IMR-90 (cell line): ENCODE measurements around the gene TSPEAR. TPM values are rescaled to one million over a fixed set of nuclear protein-coding genes. Genes with fewer than 3 reads are reported as not detected.

Experiments
- ATAC-seq: fragments of 200-7000 bp; cut with Tn5 transposase; 2 replicates; pipeline ENCODE4 v1.9.1; 2020; ENCODE audit warnings: low read depth, mild to moderate bottlenecking, moderate library complexity
- BruUV-seq: library from RNA; stranded (reverse); fragments of 400-500 nt; replicated peaks from 2 replicates; lab custom pipeline; 2021; lab: Mats Ljungman, UMichigan
- CTCF ChIA-PET: fragments of 300-600 bp; formaldehyde crosslinking; extraction: SDS; loops from one replicate; lab custom pipeline; 2021; ENCODE audit warnings: antibody characterized with exemption; lab: Yijun Ruan, JAX
- POLR2A ChIA-PET: fragments of 300-600 bp; sonication (Branson Sonifier 250); formaldehyde crosslinking; loops from one replicate; lab custom pipeline; 2022; ENCODE audit warnings: antibody characterized with exemption; ENCODE audit not compliant: unreplicated experiment; lab: Charles Lee
- DNase-seq: peaks from one replicate; pipeline ENCODE4 v3.0.0; 2013
- H2AFZ ChIP-seq: replicated peaks from 2 replicates; pipeline ENCODE3; 2013; ENCODE audit warnings: low read length, mild to moderate bottlenecking; ENCODE audit not compliant: poor library complexity
- H2AK5ac ChIP-seq: 2 replicates; pipeline ENCODE4 v1.6.1; 2013; ENCODE audit warnings: low read depth, low read length, inconsistent platforms
- H2AK9ac ChIP-seq: replicated peaks from 2 replicates; pipeline ENCODE3; 2013; ENCODE audit warnings: mild to moderate bottlenecking, low read depth, low read length, moderate library complexity; ENCODE audit not compliant: poor library complexity
- H2BK120ac ChIP-seq: 2 replicates; pipeline ENCODE4 v1.6.1; 2013; ENCODE audit warnings: low read depth, low read length, inconsistent platforms
- H2BK15ac ChIP-seq: 3 replicates; pipeline ENCODE4 v1.6.1; 2013; ENCODE audit warnings: low read depth, low read length, inconsistent platforms
- H2BK20ac ChIP-seq: 2 replicates; pipeline ENCODE4 v1.6.1; 2013; ENCODE audit warnings: low read depth, mild to moderate bottlenecking, inconsistent platforms, low read length, moderate library complexity
- H2BK5ac ChIP-seq: 2 replicates; pipeline ENCODE4 v1.6.1; 2013; ENCODE audit warnings: mild to moderate bottlenecking, low read depth, low read length, inconsistent platforms; ENCODE audit not compliant: poor library complexity, severe bottlenecking
- H3K14ac ChIP-seq: replicated peaks from 2 replicates; pipeline ENCODE4 v1.6.1; 2013; ENCODE audit warnings: low read depth, low read length, inconsistent platforms
- H3K18ac ChIP-seq: 2 replicates; pipeline ENCODE4 v1.6.1; 2013; ENCODE audit warnings: low read depth, low read length, control low read depth
- H3K23ac ChIP-seq: 2 replicates; pipeline ENCODE4 v1.6.1; 2013; ENCODE audit warnings: low read depth, low read length, inconsistent platforms
- H3K27ac ChIP-seq: 2 replicates; pipeline ENCODE4 v1.5.1; 2013; ENCODE audit warnings: mild to moderate bottlenecking, control low read depth, low read length; ENCODE audit not compliant: insufficient read depth
- H3K27me3 ChIP-seq: 2 replicates; pipeline ENCODE4 v1.6.1; 2013; ENCODE audit warnings: low read length; ENCODE audit not compliant: control insufficient read depth, insufficient read depth
- H3K36me3 ChIP-seq: 2 replicates; pipeline ENCODE4 v1.6.1; 2013; ENCODE audit warnings: low read length, mixed read lengths; ENCODE audit not compliant: control insufficient read depth, insufficient read depth
- H3K4ac ChIP-seq: 2 replicates; pipeline ENCODE4 v1.6.1; 2013; ENCODE audit warnings: low read depth, low read length, inconsistent platforms
- H3K4me1 ChIP-seq: 2 replicates; pipeline ENCODE4 v1.6.1; 2013; ENCODE audit warnings: low read length, mixed read lengths; ENCODE audit not compliant: control insufficient read depth, insufficient read depth
- H3K4me2 ChIP-seq: 2 replicates; pipeline ENCODE4 v1.6.1; 2013; ENCODE audit warnings: low read depth, mild to moderate bottlenecking, control low read depth, low read length, moderate library complexity
- H3K4me3 ChIP-seq: 2 replicates; pipeline ENCODE4 v1.5.1; 2013; ENCODE audit warnings: low read depth, mild to moderate bottlenecking, control low read depth, low read length, moderate library complexity; ENCODE audit not compliant: insufficient read depth
- H3K56ac ChIP-seq: 2 replicates; pipeline ENCODE4 v1.6.1; 2013; ENCODE audit warnings: low read length, inconsistent platforms; ENCODE audit not compliant: insufficient read depth; ENCODE audit errors: extremely low read depth
- H3K79me1 ChIP-seq, 2 experiments: 2 replicates each; pipeline ENCODE4 v1.6.1; 2013; ENCODE audit warnings: low read length in 2 of 2, inconsistent platforms in 1 of 2, low read depth in 1 of 2
- H3K9ac ChIP-seq: 2 replicates; pipeline ENCODE4 v1.6.1; 2013; ENCODE audit warnings: low read depth, low read length, control low read depth
- H3K9me1 ChIP-seq: 2 replicates; pipeline ENCODE4 v1.6.1; 2013; ENCODE audit warnings: low read length, inconsistent platforms; ENCODE audit not compliant: insufficient read depth
- H3K9me3 ChIP-seq: 2 replicates; pipeline ENCODE4 v1.6.1; 2013; ENCODE audit warnings: low read length; ENCODE audit not compliant: control insufficient read depth, insufficient read depth
- H4K20me1 ChIP-seq: 2 replicates; pipeline ENCODE4 v1.6.1; 2013; ENCODE audit warnings: low read length, inconsistent platforms; ENCODE audit not compliant: insufficient read depth
- H4K5ac ChIP-seq: 2 replicates; pipeline ENCODE4 v1.6.1; 2013; ENCODE audit warnings: mild to moderate bottlenecking, low read depth, low read length, control low read depth
- H4K8ac ChIP-seq, 2 experiments: 2 replicates each; pipeline ENCODE4 v1.6.1; 2013; ENCODE audit warnings: low read depth in 2 of 2, low read length in 2 of 2, control low read depth in 1 of 2, inconsistent platforms in 1 of 2
- H4K91ac ChIP-seq: 2 replicates; pipeline ENCODE4 v1.6.1; 2013; ENCODE audit warnings: low read depth, low read length, inconsistent platforms; ENCODE audit not compliant: insufficient read depth
- BHLHE40 ChIP-seq: fragments of 150-350 bp; IDR thresholded peaks from 2 replicates; pipeline ENCODE4 v1.6.1; 2016; ENCODE audit warnings: mild to moderate bottlenecking, low read depth, low read length
- WGBS, 2 experiments: methylation state at CpG; one replicate each; pipeline versions ENCODE4 v1.1.5 to v1.1.7; 2013; ENCODE audit warnings: missing lambda C conversion rate in 2 of 2; ENCODE audit not compliant: insufficient read length in 1 of 2; ENCODE audit errors: extremely low coverage in 2 of 2; 5-methylcytosine and 5-hydroxymethylcytosine counted together
- dilution Hi-C: fragments of 300-500 bp; cut with HindIII; formaldehyde crosslinking; loops from one replicate; pipeline ENCODE4 v1.14.3; 2018; ENCODE audit warnings: low sequenced_read_pairs; ENCODE audit not compliant: unreplicated experiment
- in situ Hi-C: fragments of 300-500 bp; cut with MboI; formaldehyde crosslinking; loops from 3 replicates; pipeline ENCODE4 v1.14.3; 2019; ENCODE audit warnings: low sequenced_read_pairs, inconsistent platforms, mixed read lengths
- intact Hi-C: fragments of 100-400 bp; cut with micrococcal nuclease; formaldehyde crosslinking; loops from 2 replicates; pipeline ENCODE4 v1.10.0; 2022
- polyA plus RNA-seq, 3 experiments: library from polyadenylated mRNA; depleted of rRNA; stranded (reverse); fragments of >200 nt; gene quantifications; 2 replicates each; pipeline ENCODE4 v1.2.3, GENCODE V29; 2012; ENCODE audit warnings: low replicate concordance in 1 of 3
- total RNA-seq: library from RNA; depleted of rRNA; stranded (reverse); fragments of >200 nt; gene quantifications from 2 replicates; pipeline ENCODE4 v1.2.3, GENCODE V29; 2012

Gene TSPEAR
- total and polyA plus RNA-seq, 2 of the 4 experiments (the other 2 are of a cell fraction) = not detected

DNA sequence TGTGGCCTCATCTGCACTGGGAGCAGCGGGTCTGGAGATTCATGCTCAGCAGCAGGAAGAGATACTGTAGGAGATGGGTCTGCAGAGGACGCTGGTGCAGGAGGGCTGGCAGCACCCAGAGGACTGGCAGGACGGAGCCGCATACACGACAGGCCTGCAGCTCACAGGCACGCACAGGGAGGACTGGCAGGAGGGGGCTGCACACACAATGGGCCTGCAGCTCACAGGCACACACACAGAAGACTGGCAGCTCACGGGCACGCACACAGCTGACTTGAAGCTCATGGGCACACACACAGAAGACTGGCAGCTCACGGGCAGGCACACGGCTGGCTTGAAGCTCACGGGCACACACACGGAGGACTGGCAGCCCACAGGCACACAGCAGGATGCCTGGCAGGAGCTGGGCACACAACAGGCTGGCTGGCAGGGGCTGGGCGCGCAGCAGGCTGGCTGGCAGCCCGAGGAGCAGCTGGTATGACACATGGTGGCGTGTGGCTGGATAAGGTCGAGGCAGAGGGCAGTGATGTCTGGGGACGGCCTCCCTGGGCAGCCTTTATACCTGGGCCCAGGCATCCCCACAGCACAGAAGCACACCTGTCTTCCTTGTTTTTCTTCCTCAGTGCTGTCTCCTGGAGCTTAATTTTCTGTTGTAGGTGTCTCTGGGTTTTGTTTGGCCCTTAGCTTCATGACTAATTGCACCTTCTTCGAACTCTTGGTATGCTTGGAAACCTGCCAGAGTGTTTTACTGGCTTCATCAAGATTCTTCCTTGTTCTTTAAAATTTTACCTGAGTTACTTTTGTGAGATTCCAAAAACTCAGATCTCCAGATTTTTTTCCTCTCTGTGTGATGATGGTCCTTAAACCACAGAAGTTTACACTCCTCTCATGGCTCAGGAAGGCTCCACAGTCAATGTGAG is 44.7 kb downstream of the TSPEAR start, which contains the start of gene KRTAP12-2:
Gene KRTAP12-2 (minus strand): TSS at position 527 of the 920 bp plus-strand sequence. CDS start 41 bp downstream, at position 486.
- ChIA-PET POLR2A (no interaction called here), CTCF (no interaction called here)
- no peak within 1 kb of the TSS for H2AFZ ChIP-seq
- peaks cover 3% of the 10 kb centered on the region; the same call in 1 of the 2 replicates for H3K9me3 ChIP-seq
- H3K18ac ChIP-seq = no peak within 1 kb of the TSS
- no peak within 1 kb of the TSS for H2BK20ac ChIP-seq
- H3K56ac ChIP-seq = no peak within 1 kb of the TSS
- TF ChIP-seq BHLHE40 = no peak
- no peak within 1 kb of the TSS for H4K8ac ChIP-seq
- 0 out of 2 replicates have a peak, but pooled peaks cover 3% of the 10 kb centered on the region for H3K27me3 ChIP-seq
- dilution Hi-C loops = no loop called here
- no peak within 1 kb of the TSS for H2AK9ac ChIP-seq
- DNase-seq (no peak), ATAC-seq (no peak)
- H3K4me1 ChIP-seq = no peaks in the 10 kb centered on the region
- H2AK5ac ChIP-seq = no peak within 1 kb of the TSS
- no peak within 1 kb of the TSS for H3K4me2 ChIP-seq
- H3K9ac ChIP-seq = no peak within 1 kb of the TSS
- H3K9me1 ChIP-seq = no peaks in the 10 kb centered on the region
- in situ Hi-C loops = no loop called here
- no peaks in the 10 kb centered on the region for H3K36me3 ChIP-seq
- H3K4ac ChIP-seq = no peak within 1 kb of the TSS
- no peak within 1 kb of the TSS for H2BK15ac ChIP-seq
- H3K79me1 ChIP-seq = no peaks in the 10 kb centered on the region
- no peak within 1 kb of the TSS for H3K4me3 ChIP-seq
- no peak within 1 kb of the TSS for H2BK120ac ChIP-seq
- H3K23ac ChIP-seq = no peak within 1 kb of the TSS
- intact Hi-C loops = no loop called here
- H3K14ac ChIP-seq = no peak within 1 kb of the TSS
- BruUV-seq = no TSS peak
- no peak within 1 kb of the TSS for H3K27ac ChIP-seq
- no peaks in the 10 kb centered on the region for H4K20me1 ChIP-seq
- H4K5ac ChIP-seq = no peak within 1 kb of the TSS
- 71% methylated on average over 9 of the region's 19 CpGs; no CpG with 5 or more reads in 1 of the 2 experiments for WGBS, 2 experiments
- H2BK5ac ChIP-seq = no peak within 1 kb of the TSS
- no peak within 1 kb of the TSS for H4K91ac ChIP-seq
